ENCODE measurements around the gene DYNC1LI2.
"Not testable (repeated sequence)": the region's sequence is repeated elsewhere in the genome, so short reads cannot be mapped to it uniquely, and the experiment has no call there.

The DYNC1LI2 gene

DNA sequence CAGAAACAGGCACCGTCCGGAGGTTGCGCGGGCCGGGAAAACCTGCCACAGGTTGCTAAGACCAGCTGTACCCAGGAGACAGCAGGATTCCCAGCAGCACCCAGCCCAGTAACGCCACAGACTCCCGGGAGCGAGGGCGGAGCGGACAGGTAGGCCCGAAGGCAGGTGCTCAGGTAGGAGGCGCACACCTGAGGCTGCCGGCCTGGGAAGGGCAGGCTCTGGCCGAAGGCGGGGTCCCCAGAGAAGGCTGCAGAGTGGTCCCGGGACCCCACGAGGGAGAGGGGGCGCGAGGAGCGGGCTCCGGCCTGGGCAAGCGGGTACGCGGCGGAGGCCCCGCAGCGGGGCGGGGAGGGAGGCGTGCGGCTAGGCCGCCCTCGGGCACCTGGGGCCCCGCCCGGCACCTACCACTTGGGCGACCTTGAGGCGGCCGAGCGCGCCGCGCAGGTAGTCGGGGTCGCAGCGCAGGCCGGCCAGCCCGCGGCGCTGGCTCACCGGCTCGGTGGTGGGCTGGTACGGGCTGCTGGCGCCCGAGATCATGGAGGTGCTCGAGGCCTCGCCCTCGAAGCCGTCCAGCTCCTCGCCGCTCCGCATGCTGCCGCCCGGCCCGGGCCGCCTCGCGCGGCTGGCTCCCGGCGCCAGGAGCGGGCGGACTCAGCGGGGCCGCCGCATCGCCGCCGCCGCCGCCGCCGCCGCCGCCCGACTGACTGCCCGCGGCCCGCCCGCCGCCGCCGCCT lies 55.3 kb downstream of the DYNC1LI2 start:
- DNase-seq: peak; percentile 39 to 72

DNA sequence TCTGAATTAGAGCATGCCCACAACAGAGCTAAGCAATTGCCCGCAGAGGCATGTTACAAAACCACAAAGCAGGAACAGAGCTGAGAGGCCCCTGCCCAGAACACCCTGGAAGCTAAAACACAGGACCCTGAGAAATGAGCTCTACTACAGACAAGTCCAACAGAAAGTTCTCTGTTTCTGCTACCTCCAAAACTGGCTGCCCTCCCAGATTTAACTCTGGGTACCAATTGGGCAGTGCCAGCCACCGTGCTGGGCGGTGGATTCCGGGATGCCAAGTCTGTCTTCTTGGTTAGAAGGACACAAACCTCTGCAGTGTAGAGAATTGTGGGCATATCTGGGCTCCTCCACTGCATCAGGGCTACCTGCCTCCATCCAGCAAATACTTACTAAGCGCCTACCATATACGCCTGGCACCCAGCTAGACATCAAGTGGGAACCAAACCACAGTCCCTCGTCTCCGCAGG lies 55.9 kb downstream of the DYNC1LI2 start:
- DNase-seq: no peak

DNA sequence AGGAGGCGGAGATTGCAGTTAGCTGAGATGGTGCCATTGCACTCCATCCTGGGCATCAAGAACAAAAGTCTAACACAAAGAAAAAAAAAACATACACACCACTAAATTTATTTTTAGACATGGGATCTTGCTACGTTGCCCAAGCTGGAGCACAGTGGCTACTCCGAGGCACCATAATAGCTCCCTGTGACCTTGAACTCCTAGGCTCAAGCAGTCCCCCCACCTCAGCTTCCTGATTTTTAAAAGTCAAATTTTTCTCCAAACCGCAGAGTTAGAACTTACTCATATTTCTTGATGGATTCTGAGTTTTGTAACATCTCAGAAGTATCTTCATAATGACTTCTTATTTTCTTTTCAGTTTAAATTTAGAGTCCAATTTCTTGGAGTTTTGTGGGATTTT lies 58.3 kb downstream of the DYNC1LI2 start:
- DNase-seq: no peak

DNA sequence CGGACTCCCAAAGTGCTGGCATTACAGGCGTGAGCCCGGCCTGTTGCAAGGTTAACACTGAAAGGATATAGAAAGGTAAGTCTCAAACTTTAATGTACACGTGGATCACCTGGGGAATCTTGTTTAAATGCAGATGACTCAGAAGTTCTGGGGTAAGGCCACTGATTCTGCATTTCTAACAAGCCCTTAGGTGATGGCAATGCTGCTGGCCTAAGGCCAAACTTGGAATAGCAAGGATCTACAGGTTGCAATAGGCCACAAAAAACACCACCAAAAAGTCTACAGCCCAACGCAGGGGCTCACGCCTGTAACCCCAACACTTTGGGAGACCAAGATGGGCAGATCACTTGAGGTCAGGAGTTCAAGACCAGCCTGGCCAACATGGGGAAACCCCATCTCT lies 59.1 kb downstream of the DYNC1LI2 start:
- no peak for DNase-seq

DNA sequence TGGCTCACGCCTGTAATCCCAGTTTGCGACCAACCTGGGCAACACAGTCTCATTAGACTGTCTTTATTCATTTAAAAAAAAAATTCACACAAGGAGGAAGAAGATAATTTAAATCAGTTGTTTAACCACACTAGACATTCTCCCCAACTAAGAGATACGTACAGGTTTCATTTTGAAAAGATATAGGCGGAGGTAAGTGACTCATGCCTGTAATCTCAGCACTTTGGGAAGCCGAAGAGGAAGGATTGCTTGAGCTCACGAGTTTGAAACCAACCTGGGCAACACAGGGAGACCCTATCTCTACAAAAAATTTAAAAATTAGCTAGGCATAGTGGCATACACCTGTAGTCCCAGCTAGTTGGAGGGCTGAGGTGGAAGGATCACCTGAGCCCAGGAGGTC lies 60.2 kb downstream of the DYNC1LI2 start:
- DNase-seq: no peak

DNA sequence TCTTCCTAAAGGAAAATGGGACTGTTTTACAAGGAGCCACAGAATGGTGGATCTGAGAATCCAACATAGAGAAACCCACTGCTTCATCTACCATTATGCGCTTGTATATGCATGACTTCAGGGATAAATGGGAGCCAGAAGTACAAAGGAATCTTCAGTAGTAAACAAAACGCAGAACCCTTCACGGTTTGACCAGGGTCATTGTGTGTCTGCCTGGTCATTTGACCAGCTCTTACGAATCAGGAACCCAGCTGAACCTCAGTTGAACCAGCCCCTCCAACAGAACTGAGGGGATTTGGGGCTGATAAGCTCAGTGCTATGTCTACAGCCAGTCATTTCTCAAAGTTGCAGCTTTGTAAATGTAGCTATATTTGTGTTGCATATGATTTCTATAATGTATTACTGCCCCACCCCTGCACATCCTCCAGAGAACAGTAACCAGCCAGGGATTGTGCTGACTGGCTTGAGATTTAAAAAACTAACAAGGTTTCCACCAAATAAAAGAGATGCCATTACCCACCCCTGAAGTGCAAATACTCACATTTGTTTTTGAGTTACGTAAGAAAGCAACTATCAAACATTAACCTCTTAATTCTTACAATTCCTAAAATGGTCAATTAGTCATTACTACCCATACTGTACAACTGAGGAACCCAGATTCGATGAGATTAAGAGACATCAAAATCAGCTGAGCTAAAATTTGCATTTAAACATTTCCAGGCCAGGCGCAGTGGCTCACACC lies 61.1 kb downstream of the DYNC1LI2 start:
- DNase-seq: no peak

DNA sequence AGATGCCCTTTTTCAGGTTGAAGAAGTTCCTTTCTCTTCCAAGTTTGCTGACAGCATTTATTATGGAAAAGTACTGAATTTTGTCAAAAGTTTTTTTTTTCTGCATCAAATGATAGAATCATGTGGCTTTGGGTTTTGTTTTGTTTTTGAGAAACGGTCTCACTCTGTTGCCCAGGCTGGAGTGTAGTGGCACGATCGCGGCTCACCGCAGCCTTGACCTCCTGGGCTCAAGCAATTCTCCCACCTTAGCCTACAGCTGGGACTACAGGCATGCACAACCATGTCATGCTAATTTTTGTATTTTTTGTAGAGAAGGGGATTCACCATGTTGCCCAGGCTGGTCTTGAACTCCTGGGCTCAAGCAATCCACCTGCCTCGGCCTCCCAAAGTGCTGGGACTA lies 62.1 kb downstream of the DYNC1LI2 start:
- DNase-seq: no peak

DNA sequence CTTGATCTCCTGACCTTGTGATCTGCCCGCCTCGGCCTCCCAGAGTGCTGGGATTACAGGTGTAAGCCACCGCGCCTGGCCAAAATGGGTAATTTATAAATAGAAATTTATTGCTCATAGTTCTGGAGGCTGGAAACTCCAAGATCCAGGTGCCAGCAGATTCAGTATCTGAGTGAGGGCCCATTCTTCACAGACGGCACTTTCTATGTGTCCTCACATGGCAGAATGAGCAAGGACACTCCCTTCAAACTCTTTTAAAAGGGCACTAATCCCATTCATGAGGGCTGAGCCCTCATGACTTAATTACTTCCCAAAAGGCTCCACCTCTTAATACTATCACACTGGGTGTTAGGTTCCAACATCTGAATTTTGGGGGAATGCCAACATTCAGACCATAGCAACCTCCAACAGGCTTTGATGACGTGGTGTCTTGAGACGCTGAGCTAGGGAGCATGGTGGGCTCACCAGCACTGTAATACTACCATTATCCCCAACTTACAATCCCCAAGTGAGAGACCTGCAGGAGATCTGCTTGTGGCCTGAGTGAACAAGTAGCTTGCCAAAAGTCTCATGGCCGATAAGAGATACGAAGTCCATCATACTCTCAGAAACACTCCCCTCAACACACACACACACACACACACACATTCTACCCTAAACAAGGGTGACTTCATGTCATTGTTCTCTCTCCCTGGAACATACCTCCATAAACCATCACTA lies 63.3 kb downstream of the DYNC1LI2 start:
- no peak for DNase-seq

DNA sequence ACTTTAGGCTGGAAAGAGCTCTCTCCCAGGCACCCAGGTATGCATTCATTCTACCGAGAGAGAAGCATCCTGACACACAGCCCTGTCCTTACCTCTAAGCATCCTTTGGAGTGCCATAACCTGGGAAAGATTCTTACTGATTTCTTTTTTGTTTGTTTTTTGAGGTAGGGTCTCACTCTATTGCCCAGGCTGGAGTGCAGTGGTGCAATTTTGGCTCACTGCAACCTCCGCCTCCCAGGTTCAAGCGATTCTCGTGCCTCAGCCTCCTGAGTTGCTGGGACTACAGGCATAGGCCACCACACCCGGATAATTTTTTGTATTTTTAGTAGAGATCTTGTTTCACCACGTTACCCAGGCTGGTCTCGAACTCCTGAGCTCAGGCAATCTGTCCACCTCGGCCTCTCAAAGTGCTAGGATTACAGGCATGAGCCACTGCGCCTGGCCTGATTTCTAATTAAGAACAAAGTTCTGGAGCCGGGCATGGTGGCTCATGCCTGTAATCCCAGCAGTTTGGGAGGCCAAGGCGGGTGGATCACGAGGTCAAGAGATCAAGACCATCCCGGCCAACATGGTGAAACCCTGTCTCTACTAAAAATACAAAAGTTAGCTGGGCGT lies 65.8 kb downstream of the DYNC1LI2 start:
- not testable (repeated sequence) for DNase-seq

DNA sequence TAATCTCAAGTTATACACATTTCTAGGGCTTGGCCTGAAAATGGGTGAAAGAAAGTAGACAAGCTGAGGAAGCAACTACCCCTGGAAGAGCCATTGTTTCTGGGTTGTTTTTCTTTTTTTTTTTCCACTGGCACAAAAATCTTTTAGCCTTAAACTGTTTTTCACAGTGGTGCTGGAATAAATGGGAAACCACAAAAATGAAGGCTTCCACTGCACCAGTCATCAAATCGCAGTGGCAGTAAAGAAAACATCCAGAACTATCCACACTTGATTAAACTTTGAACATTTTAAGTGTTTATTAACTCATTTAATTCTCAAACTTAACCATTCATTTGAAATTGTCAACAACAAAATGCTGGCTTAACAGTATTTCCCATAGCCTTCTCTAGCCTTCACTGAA lies 69.1 kb downstream of the DYNC1LI2 start:
- no peak for DNase-seq

DNA sequence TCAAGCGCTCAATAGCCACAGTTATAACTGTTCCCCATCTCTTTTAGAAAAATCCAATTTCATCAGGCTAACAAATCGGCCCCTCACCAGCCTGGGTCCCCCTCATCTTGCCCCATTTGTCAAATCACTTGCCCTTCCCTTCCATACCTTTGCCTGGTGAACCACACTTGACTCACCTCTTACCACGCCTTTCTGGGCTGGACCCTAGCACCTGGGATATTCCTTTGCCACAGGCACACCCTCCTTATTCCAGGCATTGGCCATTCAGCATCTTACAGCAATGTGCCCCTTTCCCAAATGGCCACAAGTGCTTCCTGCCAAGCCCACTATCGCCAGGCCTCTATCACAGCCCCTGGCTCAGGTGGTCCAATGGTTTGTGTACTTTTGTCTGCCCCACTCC lies 69.7 kb downstream of the DYNC1LI2 start:
- no peak for DNase-seq

DNA sequence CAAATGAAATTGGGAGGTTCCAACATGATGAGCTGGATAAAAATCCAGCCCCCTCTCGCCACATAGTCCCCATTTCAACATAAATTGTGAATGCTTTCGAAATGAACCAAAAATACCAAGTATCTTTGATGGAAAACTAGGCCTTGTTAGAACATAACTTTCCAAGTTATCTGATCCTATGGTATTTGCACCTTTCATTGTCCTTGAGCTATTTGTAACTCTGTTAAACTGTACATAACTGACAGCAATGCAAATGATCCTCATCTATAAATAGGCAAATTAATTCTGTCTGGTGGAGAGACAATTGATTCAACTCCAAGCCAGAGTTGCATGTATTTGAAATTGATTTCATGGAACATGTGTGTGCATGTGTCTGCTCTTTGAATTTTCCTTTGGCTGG lies 73.1 kb downstream of the DYNC1LI2 start:
- peak; percentile 75 to 77 for DNase-seq

DNA sequence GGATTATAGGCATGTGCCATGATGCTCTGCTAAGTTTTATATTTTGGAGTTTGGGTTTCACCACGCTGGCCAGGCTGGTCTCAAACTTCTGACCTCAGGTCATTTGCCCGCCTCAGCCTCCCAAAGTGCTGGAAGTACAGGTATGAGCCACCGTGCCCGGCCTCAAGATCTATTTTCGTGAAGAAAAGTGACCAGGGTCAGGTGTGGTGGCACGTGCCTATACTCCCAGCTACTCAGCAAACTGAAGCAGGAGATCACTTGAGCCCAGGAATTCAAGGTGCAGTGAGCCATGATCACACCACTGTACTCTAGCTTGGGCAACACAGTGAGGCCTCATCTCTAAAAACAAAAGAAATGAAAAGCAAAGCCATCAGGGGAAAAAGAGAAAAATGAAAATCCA lies 73.6 kb downstream of the DYNC1LI2 start:
- peak in 1 of 2 experiments; percentile 36 for DNase-seq

DNA sequence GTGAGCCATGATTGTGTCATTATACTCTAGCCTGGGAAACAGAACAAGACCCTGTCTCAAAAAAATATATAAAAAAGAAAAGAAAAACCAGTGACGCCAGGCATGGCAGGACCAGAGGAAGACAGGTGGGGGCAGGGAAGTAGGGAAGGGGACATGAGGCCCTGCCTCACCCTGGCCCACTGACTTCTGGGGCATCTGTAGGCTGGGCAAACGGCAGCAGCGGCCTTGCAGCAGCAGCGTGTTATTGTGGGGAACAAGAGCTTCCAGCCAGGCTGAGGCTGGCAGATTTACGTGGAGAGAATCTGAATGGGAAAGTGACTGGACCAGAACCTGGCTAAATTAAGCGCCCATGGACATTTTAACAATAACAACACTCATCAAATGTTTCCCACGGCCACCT lies 74.2 kb downstream of the DYNC1LI2 start:
- peak in 1 of 2 experiments; percentile 6 for DNase-seq

DNA sequence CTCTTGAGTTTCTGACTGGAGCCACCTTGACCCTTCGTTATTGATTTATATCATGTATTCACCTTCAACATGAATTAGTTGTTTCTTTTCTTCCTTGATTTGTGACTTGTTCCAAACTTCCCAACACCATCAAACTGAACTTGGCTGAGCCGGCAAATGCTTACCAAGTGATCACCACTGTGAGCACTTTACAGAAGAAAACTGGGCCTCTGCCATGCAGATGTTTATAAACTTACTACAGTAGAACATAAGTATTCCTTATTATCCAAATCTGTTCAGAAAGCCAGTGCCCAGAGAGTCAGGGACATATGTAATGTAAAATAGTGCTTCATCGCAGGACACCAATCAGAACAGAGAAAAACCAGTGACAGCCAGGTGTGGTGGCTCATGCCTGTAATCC lies 74.8 kb downstream of the DYNC1LI2 start:
- DNase-seq: no peak

DNA sequence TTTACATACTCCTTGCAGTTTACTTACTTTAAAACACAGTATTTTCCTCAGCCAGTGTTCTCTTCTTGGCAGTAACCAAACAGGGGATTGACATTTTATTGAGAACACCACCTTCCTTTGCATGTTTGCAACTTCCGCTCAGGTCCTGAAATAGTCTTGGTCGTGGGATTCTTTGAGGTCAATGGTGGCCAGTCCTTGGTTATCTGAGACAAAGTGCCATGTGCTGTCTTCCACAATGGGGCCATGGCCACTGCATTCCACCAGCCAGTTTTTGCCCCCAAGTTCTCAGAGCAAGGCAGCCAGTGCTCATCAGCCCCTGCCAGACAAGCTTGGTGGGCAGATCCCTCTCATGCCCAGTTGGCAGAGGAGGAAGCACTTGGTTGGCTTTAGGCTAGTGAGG lies 77.7 kb downstream of the DYNC1LI2 start:
- no peak for DNase-seq

Measured in NCI-H526 (cell line).